ENCODE measurements around the gene SLC4A8.

DNA sequence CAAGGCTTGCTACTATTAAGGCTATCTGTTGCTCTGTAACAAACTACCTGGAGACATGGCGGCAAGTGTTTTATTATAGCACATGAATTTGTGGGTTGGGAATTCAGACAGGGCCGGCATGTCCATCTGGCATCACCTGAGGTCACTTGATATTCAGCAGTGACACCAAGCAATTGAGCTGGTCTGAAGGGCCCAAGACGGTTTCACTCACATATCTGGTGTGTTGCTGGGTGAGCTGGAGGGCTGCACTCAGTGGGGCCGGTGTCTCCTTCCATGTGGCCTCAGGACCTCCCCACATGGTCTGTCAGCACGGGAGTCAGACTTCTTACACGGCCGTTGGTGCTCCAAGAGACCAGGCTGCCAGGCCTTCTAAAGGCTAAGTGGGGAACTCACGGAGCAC is 114.0 kb downstream of the SLC4A8 start:
- TF ChIP-seq TCF12 (IDR thresholded peaks at IDR 0.05; ENCODE audit: low read depth) (no peak), RAD21 (IDR thresholded peaks at IDR 0.05; ENCODE audit: low read depth) (no peak), EP300 (IDR thresholded peaks at IDR 0.05; ENCODE audit: borderline replicate concordance) (no peak), TEAD4 (IDR thresholded peaks at IDR 0.05) (no peak), CREB1 (IDR thresholded peaks at IDR 0.05; ENCODE audit: low read depth) (no peak), NFIC (IDR thresholded peaks at IDR 0.05) (no peak), CEBPB (IDR thresholded peaks at IDR 0.05) (no peak)
- TF ChIP-seq, protein P1, sequence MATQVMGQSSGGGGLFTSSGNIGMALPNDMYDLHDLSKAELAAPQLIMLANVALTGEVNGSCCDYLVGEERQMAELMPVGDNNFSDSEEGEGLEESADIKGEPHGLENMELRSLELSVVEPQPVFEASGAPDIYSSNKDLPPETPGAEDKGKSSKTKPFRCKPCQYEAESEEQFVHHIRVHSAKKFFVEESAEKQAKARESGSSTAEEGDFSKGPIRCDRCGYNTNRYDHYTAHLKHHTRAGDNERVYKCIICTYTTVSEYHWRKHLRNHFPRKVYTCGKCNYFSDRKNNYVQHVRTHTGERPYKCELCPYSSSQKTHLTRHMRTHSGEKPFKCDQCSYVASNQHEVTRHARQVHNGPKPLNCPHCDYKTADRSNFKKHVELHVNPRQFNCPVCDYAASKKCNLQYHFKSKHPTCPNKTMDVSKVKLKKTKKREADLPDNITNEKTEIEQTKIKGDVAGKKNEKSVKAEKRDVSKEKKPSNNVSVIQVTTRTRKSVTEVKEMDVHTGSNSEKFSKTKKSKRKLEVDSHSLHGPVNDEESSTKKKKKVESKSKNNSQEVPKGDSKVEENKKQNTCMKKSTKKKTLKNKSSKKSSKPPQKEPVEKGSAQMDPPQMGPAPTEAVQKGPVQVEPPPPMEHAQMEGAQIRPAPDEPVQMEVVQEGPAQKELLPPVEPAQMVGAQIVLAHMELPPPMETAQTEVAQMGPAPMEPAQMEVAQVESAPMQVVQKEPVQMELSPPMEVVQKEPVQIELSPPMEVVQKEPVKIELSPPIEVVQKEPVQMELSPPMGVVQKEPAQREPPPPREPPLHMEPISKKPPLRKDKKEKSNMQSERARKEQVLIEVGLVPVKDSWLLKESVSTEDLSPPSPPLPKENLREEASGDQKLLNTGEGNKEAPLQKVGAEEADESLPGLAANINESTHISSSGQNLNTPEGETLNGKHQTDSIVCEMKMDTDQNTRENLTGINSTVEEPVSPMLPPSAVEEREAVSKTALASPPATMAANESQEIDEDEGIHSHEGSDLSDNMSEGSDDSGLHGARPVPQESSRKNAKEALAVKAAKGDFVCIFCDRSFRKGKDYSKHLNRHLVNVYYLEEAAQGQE (IDR thresholded peaks at IDR 0.05; ENCODE audit: low read depth), result no peak
- TF ChIP-seq, protein P2, sequence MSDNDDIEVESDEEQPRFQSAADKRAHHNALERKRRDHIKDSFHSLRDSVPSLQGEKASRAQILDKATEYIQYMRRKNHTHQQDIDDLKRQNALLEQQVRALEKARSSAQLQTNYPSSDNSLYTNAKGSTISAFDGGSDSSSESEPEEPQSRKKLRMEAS (IDR thresholded peaks at IDR 0.05), result no peak
- TF ChIP-seq, protein P3, sequence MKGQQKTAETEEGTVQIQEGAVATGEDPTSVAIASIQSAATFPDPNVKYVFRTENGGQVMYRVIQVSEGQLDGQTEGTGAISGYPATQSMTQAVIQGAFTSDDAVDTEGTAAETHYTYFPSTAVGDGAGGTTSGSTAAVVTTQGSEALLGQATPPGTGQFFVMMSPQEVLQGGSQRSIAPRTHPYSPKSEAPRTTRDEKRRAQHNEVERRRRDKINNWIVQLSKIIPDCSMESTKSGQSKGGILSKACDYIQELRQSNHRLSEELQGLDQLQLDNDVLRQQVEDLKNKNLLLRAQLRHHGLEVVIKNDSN (IDR thresholded peaks at IDR 0.05), result no peak
